Osteocyte (in vitro differentiated cells): ENCODE results near the gene ERG. TPM values are rescaled to one million over a fixed set of nuclear protein-coding genes. Genes with fewer than 3 reads are reported as not detected.

Experiments
- DNase-seq: peaks from one replicate; pipeline ENCODE4 v3.0.0; 2021; ENCODE audit warnings: mixed read lengths; ENCODE audit not compliant: unreplicated experiment; ENCODE audit errors: extremely low spot score
- H3K27ac Mint-ChIP-seq: one replicate; pipeline ENCODE4 v1.8.0; 2021; ENCODE audit warnings: mild to moderate bottlenecking, mixed read lengths; ENCODE audit not compliant: unreplicated experiment
- H3K27me3 Mint-ChIP-seq: one replicate; pipeline ENCODE4 v1.8.0; 2021; ENCODE audit warnings: mixed read lengths; ENCODE audit not compliant: unreplicated experiment
- H3K36me3 Mint-ChIP-seq: one replicate; pipeline ENCODE4 v1.8.0; 2021; ENCODE audit warnings: mixed read lengths; ENCODE audit not compliant: unreplicated experiment
- H3K4me1 Mint-ChIP-seq: one replicate; pipeline ENCODE4 v1.8.0; 2021; ENCODE audit warnings: mixed read lengths; ENCODE audit not compliant: unreplicated experiment
- H3K4me3 Mint-ChIP-seq: one replicate; pipeline ENCODE4 v1.8.0; 2021; ENCODE audit warnings: mild to moderate bottlenecking, moderate library complexity, mixed read lengths; ENCODE audit not compliant: unreplicated experiment
- H3K9me3 Mint-ChIP-seq: one replicate; pipeline ENCODE4 v1.8.0; 2021; ENCODE audit warnings: mixed read lengths; ENCODE audit not compliant: unreplicated experiment
- total RNA-seq: library from RNA; stranded (reverse); gene quantifications from 2 replicates; pipeline ENCODE4 v1.2.1, GENCODE V29; 2021
- TF ChIP-seq, protein P1 (sequence below): fragments of 200-600 bp; sonication (generic); IDR thresholded peaks from 2 replicates; pipeline ENCODE4 v1.5.0; 2021; ENCODE audit warnings: antibody characterized with exemption, mild to moderate bottlenecking, moderate library complexity

Gene ERG
- total RNA-seq, 1 donor from 2014 or later, result 11.0 TPM

DNA sequence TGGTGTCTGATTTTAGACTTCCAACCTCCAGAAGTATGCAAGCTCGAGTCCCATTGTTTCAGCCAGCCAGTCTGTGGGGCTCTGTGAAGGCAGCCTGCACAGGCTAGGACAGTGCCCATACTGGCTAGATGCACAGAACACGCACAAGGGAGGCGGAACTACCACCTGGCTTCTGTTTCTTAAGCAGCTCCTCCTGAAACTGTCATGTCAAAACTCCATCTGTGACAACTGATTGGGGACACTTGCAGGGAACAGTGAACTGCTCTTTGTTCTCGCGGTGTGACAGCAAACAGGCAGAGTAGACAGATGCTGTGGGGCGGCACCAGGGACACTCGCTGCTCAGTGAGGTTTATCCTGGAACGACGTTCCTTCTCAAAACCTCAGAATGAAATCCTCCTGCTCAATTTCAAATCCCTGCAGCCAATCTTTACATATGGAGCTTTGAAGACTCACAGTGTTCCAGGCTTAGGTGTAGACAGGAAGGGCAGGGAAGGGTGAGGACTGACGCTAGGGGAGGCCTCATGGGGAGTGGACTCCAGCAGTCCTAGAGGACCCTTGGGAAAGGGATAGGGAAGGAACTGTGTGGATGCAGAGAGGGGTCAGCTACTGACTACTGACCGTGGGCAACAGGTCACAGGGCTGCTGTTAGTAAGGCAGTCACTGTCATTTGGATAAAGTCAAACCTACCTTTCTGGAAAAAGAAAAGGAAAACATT, 73.8 kb downstream of the ERG start:
- DNase-seq, result no peak
- Mint-ChIP-seq H3K4me3 (no peak overlapping the region), H3K9me3 (no peaks in the 10 kb centered on the region), H3K36me3 (peaks cover 6% of the 10 kb centered on the region), H3K27ac (no peak overlapping the region), H3K4me1 (peaks cover 13% of the 10 kb centered on the region), H3K27me3 (no peaks in the 10 kb centered on the region)
- TF ChIP-seq, protein P1, sequence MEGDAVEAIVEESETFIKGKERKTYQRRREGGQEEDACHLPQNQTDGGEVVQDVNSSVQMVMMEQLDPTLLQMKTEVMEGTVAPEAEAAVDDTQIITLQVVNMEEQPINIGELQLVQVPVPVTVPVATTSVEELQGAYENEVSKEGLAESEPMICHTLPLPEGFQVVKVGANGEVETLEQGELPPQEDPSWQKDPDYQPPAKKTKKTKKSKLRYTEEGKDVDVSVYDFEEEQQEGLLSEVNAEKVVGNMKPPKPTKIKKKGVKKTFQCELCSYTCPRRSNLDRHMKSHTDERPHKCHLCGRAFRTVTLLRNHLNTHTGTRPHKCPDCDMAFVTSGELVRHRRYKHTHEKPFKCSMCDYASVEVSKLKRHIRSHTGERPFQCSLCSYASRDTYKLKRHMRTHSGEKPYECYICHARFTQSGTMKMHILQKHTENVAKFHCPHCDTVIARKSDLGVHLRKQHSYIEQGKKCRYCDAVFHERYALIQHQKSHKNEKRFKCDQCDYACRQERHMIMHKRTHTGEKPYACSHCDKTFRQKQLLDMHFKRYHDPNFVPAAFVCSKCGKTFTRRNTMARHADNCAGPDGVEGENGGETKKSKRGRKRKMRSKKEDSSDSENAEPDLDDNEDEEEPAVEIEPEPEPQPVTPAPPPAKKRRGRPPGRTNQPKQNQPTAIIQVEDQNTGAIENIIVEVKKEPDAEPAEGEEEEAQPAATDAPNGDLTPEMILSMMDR, result no peak

DNA sequence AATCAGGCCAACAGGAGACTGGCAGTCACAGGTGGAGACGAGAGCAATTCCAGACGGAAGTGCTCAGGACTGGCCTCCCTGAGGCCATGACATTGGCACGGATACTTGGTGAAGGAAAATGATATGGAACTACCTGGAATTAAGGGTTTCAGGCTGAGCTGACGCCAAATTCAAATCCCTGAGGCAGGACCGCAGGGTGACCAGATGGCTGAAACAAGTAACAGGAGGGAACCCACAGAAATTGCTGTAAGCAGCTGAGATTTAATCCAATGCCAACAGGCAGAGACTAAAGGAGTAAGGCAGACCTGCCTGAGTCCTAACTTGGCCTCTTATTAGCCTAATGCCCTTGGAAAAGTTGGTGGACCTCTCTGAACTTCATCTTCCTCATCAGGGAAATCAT, 76.2 kb downstream of the ERG start:
- Mint-ChIP-seq H3K9me3 (no peaks in the 10 kb centered on the region), H3K36me3 (peaks cover 6% of the 10 kb centered on the region), H3K27ac (no peak overlapping the region), H3K27me3 (no peaks in the 10 kb centered on the region), H3K4me1 (peaks cover 19% of the 10 kb centered on the region), H3K4me3 (no peak overlapping the region)
- TF ChIP-seq, protein P1, result no peak
- peak; percentile 59 for DNase-seq

DNA sequence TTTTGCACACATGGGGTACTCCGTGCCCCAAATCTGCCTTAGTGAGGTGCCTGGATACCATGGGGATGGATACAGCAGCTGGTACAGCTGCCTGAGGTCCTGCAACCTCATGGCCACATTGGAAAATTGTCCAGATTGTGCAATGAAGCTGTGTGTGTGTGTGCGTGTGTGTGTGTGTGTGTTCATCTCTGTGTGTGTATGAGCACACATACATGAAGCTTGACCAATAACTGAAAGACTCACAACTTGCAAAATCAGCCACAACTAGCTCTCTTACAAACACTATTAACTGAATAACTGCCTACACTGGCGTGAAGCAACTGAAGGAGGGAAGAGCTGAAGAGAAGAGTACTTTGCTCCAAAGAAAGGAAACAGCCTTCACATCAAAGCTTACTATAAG, 78.1 kb downstream of the ERG start:
- TF ChIP-seq, protein P1, result no peak

DNA sequence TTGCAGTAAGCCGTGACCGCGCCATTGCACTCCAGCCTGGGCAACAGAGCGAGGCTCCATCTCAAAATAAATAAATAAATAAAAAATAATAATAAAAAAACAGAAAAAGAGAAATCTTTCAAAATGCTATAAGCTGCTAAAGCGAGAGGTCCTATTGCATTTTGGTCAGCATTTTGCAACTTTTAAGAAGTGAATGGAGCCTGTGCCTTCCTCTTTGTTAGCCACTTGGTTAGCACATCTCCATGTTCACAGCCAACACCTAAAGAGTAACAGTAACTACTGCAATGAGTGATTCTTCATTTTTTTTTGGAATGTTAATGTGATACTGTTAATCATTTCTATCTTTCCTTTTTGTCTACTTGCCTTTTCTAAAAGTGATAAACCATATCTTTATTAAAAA, 80.6 kb downstream of the ERG start:
- Mint-ChIP-seq H3K27ac (no peak overlapping the region), H3K4me1 (peaks cover 40% of the 10 kb centered on the region), H3K4me3 (no peak overlapping the region), H3K36me3 (peaks cover 10% of the 10 kb centered on the region), H3K9me3 (peaks cover 5% of the 10 kb centered on the region), H3K27me3 (no peaks in the 10 kb centered on the region)
- TF ChIP-seq, protein P1, result no peak
- DNase-seq, result no peak

More for the DNA sequence above, 78.1 kb downstream of the ERG start:
- no peaks in the 10 kb centered on the region for H3K9me3 Mint-ChIP-seq
- H3K36me3 Mint-ChIP-seq, result peaks cover 7% of the 10 kb centered on the region
- peaks cover 24% of the 10 kb centered on the region for H3K4me1 Mint-ChIP-seq
- H3K27ac Mint-ChIP-seq, result no peak overlapping the region
- no peak for DNase-seq
- no peak overlapping the region for H3K4me3 Mint-ChIP-seq
- H3K27me3 Mint-ChIP-seq, result no peaks in the 10 kb centered on the region

DNA sequence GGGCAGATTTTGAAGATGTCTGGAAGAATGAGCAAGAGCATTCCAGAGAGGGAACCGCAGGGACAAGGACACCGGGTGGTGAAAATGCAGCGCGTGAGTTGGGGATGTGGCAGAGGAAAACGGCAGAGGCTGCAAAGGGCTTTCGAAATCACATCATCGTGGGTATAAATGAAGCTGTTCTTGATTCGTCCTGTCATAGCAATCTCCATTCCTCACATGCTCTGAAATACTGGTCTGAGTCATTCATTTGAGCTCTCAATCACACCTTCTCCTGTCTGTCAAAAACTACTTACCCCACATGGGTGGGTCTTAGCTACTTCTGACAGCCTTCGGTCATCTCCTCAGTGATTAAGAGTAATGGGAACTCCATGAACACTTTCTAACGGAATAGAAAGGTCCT, 81.5 kb downstream of the ERG start:
- TF ChIP-seq, protein P1, result no peak
- H3K9me3 Mint-ChIP-seq, result peaks cover 9% of the 10 kb centered on the region
- no peaks in the 10 kb centered on the region for H3K27me3 Mint-ChIP-seq

More for the DNA sequence above, 81.5 kb downstream of the ERG start:
- H3K4me3 Mint-ChIP-seq, result no peak overlapping the region
- H3K27ac Mint-ChIP-seq, result no peak overlapping the region
- peaks cover 9% of the 10 kb centered on the region for H3K36me3 Mint-ChIP-seq
- peaks cover 40% of the 10 kb centered on the region for H3K4me1 Mint-ChIP-seq
- DNase-seq, result peak; percentile 62
